SK-N-MC (cell line): ENCODE results near the gene DOCK1.

ENCODE experiments used
- EZH2 ChIP-seq: fragments of 200-600 bp; sonication (generic); IDR thresholded peaks from one replicate; pipeline ENCODE4 v1.6.1; 2017; ENCODE audit warnings: antibody characterized with exemption
- FOXP2 ChIP-seq: optimal IDR thresholded peaks from 2 replicates; pipeline ENCODE3; 2011; ENCODE audit warnings: mild to moderate bottlenecking, moderate library complexity; ENCODE audit not compliant: insufficient read depth; ENCODE audit errors: extremely low read length, control extremely low read depth
- POLR2AphosphoS5 ChIP-seq: IDR thresholded peaks from 2 replicates; pipeline ENCODE4 v1.6.1; 2012; ENCODE audit warnings: mild to moderate bottlenecking, low read depth, low read length, borderline replicate concordance

- TF ChIP-seq POLR2AphosphoS5 (no peak), EZH2 (no peak), FOXP2 (no peak)
These were observed 130.6 kb downstream of the DOCK1 start for GRCh38 chr10:127035827-127036226.
